Neutrophil (primary cell): ENCODE results near the gene MMS22L.
A peak's percentile ranks its signal among the peaks of the same experiment; 100 is the strongest.

ENCODE experiments used
- H3K27ac ChIP-seq: fragments of 200-600 bp; sonication (generic); 2 replicates; pipeline ENCODE4 v1.5.1; 2016; ENCODE audit warnings: mild to moderate bottlenecking, moderate library complexity
- H3K27me3 ChIP-seq: fragments of 200-600 bp; sonication (generic); 2 replicates; pipeline ENCODE4 v1.6.0; 2016; ENCODE audit warnings: mild to moderate bottlenecking
- H3K36me3 ChIP-seq: fragments of 200-600 bp; sonication (generic); 2 replicates; pipeline ENCODE4 v1.5.1; 2017
- H3K4me1 ChIP-seq, 2 experiments: fragments of 200-600 bp in 1 of 2; sonication (generic) in 1 of 2; 1 replicate in 1 of 2; 2 replicates in 1 of 2; pipeline versions ENCODE4 v1.5.1 to v1.6.1; 2013 to 2016; ENCODE audit warnings: low read depth in 1 of 2, low read length in 1 of 2, mild to moderate bottlenecking in 1 of 2, moderate library complexity in 1 of 2; ENCODE audit not compliant: control insufficient read depth in 1 of 2, insufficient read depth in 1 of 2
- H3K4me3 ChIP-seq, 2 experiments: fragments of 200-600 bp in 1 of 2; sonication (generic) in 1 of 2; 1 replicate in 1 of 2; 2 replicates in 1 of 2; pipeline ENCODE4 v1.5.1; 2013 to 2016; ENCODE audit warnings: low read depth in 1 of 2, low read length in 1 of 2, mild to moderate bottlenecking in 1 of 2, moderate library complexity in 1 of 2
- H3K9me3 ChIP-seq: fragments of 200-600 bp; sonication (generic); 2 replicates; pipeline ENCODE4 v1.5.1; 2016
- CTCF ChIP-seq: fragments of 200-600 bp; sonication (generic); IDR thresholded peaks from 2 replicates; pipeline ENCODE4 v1.5.1; 2016; ENCODE audit warnings: antibody characterized with exemption

MMS22L gene

DNA sequence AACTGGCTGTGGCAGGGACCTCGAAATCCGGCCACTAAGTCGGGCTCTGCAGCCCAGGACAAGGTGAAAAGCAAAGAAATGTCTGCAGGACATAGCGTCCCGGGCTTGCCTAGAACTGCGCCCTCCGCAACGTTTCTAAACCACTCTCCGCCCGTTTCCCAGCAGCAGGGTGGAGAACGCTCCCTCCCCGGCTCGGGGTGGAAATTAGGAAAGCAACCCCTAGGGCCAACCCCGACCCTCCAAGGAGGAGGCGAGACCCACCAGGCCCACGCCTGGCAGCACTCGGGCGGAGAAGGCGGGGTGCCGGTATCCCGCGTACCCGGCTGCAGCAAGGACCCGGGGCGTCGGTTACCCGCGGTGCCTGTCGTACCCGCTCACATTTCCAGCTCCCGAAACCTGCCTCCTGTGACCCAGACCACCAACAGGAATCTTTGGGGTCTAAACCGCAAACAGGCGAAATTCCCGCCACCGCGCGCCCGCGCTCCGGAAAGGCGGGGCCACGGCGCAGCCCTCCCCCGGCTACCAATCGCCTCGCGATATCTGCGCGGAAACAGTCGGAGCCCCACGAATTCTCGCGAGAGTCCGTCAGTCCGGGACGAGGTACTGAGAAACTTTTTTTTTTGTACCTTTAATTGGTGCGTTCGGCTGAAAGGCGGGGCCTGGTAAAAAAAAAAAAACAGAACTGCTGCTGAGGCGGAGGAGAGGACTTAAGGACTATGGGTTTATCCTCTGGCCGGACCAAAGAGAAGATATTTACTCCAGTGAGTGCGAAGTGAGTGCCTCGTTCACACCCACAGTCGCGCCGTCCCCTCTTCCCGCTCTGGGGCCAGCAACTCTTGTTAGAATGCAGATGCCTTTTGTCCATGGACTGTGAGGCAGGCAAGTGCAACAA lies at the start of gene MMS22L:
Gene MMS22L (minus strand): TSS at position 491 of the 892 bp plus-strand sequence. CDS start 739 bp downstream, outside the sequence.
- no peak for TF ChIP-seq CTCF
- Histone ChIP-seq H3K4me1 (peaks cover 13 to 14% of the 10 kb centered on the region in 2 experiments), H3K27me3 (no peaks in the 10 kb centered on the region), H3K27ac (peak within 1 kb of the TSS; percentile 76), H3K4me3 (peak within 1 kb of the TSS; percentile 95 to 98), H3K9me3 (no peaks in the 10 kb centered on the region), H3K36me3 (peaks cover 1% of the 10 kb centered on the region)

GRCh38 chr6:97322811-97323210 lies 39.8 kb upstream of the MMS22L start:
- Histone ChIP-seq H3K27ac (no peak overlapping the region), H3K4me3 (no peak overlapping the region), H3K36me3 (no peaks in the 10 kb centered on the region), H3K9me3 (no peaks in the 10 kb centered on the region), H3K4me1 (no peaks in the 10 kb centered on the region), H3K27me3 (no peaks in the 10 kb centered on the region)
- TF ChIP-seq CTCF: no peak

DNA sequence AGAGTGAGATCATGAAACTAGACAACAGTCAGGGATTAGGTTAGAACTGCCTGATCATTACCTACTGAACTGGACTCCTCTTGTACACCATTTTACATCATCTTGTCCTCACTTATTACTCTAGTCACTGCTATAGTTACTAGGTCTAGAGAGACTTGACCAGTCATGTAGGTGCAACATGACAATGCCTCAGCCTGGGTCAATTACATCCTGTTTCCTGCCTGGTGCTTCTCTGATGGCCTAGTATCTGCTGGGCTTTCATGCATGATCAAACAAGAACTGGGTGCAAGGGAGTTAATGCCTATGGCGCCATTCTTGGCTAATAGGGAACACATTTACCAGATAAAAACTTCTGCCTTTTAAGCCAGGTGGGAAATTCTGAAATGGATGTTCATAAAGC lies 39.2 kb upstream of the MMS22L start:
- TF ChIP-seq CTCF: no peak
- Histone ChIP-seq H3K27ac (no peak overlapping the region), H3K36me3 (no peaks in the 10 kb centered on the region), H3K4me3 (no peak overlapping the region), H3K4me1 (no peaks in the 10 kb centered on the region), H3K9me3 (no peaks in the 10 kb centered on the region), H3K27me3 (no peaks in the 10 kb centered on the region)

DNA sequence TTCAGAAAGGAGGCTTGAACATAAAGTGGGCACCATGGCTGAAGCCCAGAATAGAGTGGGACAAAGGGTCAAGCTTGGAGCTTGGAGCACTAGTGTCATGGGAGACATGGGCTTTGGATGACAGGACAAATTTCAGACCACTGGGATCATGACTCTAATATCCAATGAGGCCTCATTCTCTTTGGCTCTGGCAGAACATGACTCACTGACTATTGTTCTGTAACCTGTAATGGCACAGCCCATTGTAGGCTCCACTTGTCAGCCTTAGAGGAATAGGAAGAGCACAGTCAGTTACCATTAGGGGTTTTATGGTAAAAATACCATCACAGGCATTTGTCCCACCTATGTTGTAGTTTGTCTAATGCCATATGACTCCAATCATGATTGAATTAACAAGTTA lies 34.0 kb upstream of the MMS22L start:
- Histone ChIP-seq H3K36me3 (no peaks in the 10 kb centered on the region), H3K4me1 (no peaks in the 10 kb centered on the region), H3K27me3 (no peaks in the 10 kb centered on the region), H3K27ac (no peak overlapping the region), H3K9me3 (no peaks in the 10 kb centered on the region), H3K4me3 (no peak overlapping the region)
- no peak for TF ChIP-seq CTCF

- no peak overlapping the region for H3K27ac ChIP-seq
- H3K36me3 ChIP-seq: no peaks in the 10 kb centered on the region
- H3K4me3 ChIP-seq: no peak overlapping the region
- no peaks in the 10 kb centered on the region for H3K9me3 ChIP-seq
- TF ChIP-seq CTCF: no peak
- no peaks in the 10 kb centered on the region for H3K4me1 ChIP-seq
- no peaks in the 10 kb centered on the region for H3K27me3 ChIP-seq
Observed at GRCh38 chr6:97312241-97312640, 29.2 kb upstream of the MMS22L start.
